ENCODE results near the gene SH3YL1. TPM values are rescaled to one million over a fixed set of nuclear protein-coding genes. Genes with fewer than 3 reads are reported as not detected.

Gene SH3YL1
- total and polyA plus RNA-seq, 2 of the 4 experiments (the other 2 are of a cell fraction) = 18.1 to 21.2 TPM

GRCh38 chr2:191311-192190, 72.3 kb downstream of the SH3YL1 start (continued):
- TF ChIP-seq CEBPB (IDR thresholded peaks at IDR 0.05; ENCODE audit: low read depth, low read length) = no peak

DNA sequence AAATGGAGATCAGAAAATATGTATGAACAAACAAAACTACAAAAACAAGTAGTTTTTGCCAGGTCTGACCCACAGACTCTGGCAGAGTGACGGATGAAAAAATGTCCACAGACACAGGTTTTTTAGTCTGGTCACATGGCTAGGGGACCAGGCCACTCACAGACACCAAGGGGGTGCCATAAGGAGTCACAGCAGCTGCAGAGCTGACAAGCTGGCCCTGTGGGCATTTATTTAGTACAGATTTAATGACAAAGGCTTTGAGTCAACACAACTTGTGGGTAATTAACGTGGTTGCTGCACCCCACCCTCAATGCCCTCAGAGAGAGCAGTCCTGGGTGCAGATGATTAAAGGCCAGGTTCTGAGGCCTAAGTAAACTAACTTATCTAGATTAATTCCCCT, 76.0 kb downstream of the SH3YL1 start:
- Histone ChIP-seq H3K27me3 (ENCODE audit: control insufficient read depth, insufficient read depth, low read length) (no peaks in the 10 kb centered on the region), H3K56ac (ENCODE audit: extremely low read depth, insufficient read depth, low read length) (no peak overlapping the region), H2BK120ac (ENCODE audit: low read depth, low read length) (no peak overlapping the region), H3K14ac (replicated peaks; ENCODE audit: low read depth, low read length) (no peak overlapping the region), H3K27ac (ENCODE audit: insufficient read depth, low read length) (no peak overlapping the region), H4K20me1 (ENCODE audit: insufficient read depth, low read length) (no peaks in the 10 kb centered on the region), H3K36me3 (ENCODE audit: control insufficient read depth, insufficient read depth, low read length) (no peaks in the 10 kb centered on the region), H3K4me2 (ENCODE audit: low read depth, low read length) (no peak overlapping the region), H2AFZ (replicated peaks; ENCODE audit: low read length, poor library complexity) (no peak overlapping the region), H3K4ac (ENCODE audit: low read depth, low read length) (no peak overlapping the region), H4K8ac (ENCODE audit: low read depth in 2 of 2, low read length in 2 of 2) (no peak overlapping the region), H4K91ac (ENCODE audit: insufficient read depth, low read depth, low read length) (no peak overlapping the region), H2BK15ac (ENCODE audit: low read depth, low read length) (no peak overlapping the region), H3K79me1 (ENCODE audit: low read depth in 1 of 2, low read length in 2 of 2) (no peaks in the 10 kb centered on the region), H3K23ac (ENCODE audit: low read depth, low read length) (no peak overlapping the region), H3K4me1 (ENCODE audit: control insufficient read depth, insufficient read depth, low read length) (no peaks in the 10 kb centered on the region), H2AK9ac (replicated peaks; ENCODE audit: low read depth, low read length, poor library complexity) (no peak overlapping the region), H2BK5ac (ENCODE audit: low read depth, low read length, poor library complexity, severe bottlenecking) (no peak overlapping the region), H4K5ac (ENCODE audit: low read depth, low read length) (no peak overlapping the region), H3K9me3 (ENCODE audit: control insufficient read depth, insufficient read depth, low read length) (peaks cover 17% of the 10 kb centered on the region), H3K9ac (ENCODE audit: low read depth, low read length) (no peak overlapping the region), H2AK5ac (ENCODE audit: low read depth, low read length) (no peak overlapping the region), H3K18ac (ENCODE audit: low read depth, low read length) (no peak overlapping the region), H3K4me3 (ENCODE audit: insufficient read depth, low read depth, low read length) (no peak overlapping the region), H3K9me1 (ENCODE audit: insufficient read depth, low read length) (no peaks in the 10 kb centered on the region), H2BK20ac (ENCODE audit: low read depth, low read length) (no peak overlapping the region)
- dilution Hi-C loops (cut with HindIII; ENCODE audit: low sequenced_read_pairs, unreplicated experiment) = no loop called here
- TF ChIP-seq NFE2L2 (IDR thresholded peaks at IDR 0.05; ENCODE audit: low read depth, low read length) = no peak
- ATAC-seq (ENCODE audit: low read depth) (no peak), DNase-seq (no peak)
- ChIA-PET POLR2A (ENCODE audit: unreplicated experiment) (no interaction called here), CTCF (no interaction called here)
- intact Hi-C loops (cut with micrococcal nuclease) = no loop called here
- no CpG with 5 or more reads among the region's 2 CpGs for WGBS, 2 experiments (ENCODE audit: extremely low coverage in 2 of 2, insufficient read length in 1 of 2)
- in situ Hi-C loops (cut with MboI; ENCODE audit: low sequenced_read_pairs) = no loop called here
- BruUV-seq (replicated peaks) = no TSS peak

Measured in IMR-90 (cell line).